Stimulated activated CD4-positive, alpha-beta T cell treated with anti-CD3 and anti-CD28 coated beads, Interleukin-12 subunit alpha, Interleukin-12 subunit beta, amount 100 ng/mL, for 24 hours (primary cell): ENCODE measurements around the gene SFT2D1.
A peak's percentile ranks its signal among the peaks of the same experiment; 100 is the strongest.
"Not testable (repeated sequence)": the region's sequence is repeated elsewhere in the genome, so short reads cannot be mapped to it uniquely, and the experiment has no call there.

ENCODE experiments used
- DNase-seq, 2 experiments: peaks; one replicate each; pipeline ENCODE4 v3.0.0-alpha.2; 2020; ENCODE audit warnings: low read depth in 2 of 2

Gene SFT2D1

GRCh38 chr6:166364456-166364855 is 22.1 kb upstream of the SFT2D1 start:
- no peak for DNase-seq

GRCh38 chr6:166362427-166362826 is 20.1 kb upstream of the SFT2D1 start:
- DNase-seq: not testable (repeated sequence)

GRCh38 chr6:166361077-166361429 is 18.7 kb upstream of the SFT2D1 start:
- no peak for DNase-seq

GRCh38 chr6:166360243-166361076 is 18.1 kb upstream of the SFT2D1 start:
- DNase-seq: no peak

GRCh38 chr6:166355552-166355951 is 13.2 kb upstream of the SFT2D1 start:
- no peak for DNase-seq

DNA sequence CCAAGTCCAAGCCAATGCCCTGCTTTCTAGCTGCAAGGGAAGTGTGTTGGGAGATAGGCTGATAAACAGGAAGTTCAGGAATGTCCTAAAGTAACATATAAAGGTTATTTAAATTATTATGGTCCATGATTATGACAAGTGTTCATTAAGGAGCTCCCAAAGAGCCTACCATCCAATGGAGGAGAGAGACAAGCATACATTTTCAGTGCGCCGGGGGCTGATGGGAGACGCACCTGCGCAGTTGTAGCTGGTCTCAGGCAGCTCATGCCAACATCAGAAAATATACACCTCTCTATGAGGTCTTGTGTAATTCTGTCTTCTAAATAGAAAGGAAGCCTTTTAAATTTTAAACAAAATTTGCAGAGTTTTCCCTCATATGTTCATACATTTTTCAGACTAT is 12.6 kb upstream of the SFT2D1 start:
- DNase-seq: no peak

- DNase-seq: no peak
These were observed 11.8 kb upstream of the SFT2D1 start for GRCh38 chr6:166354143-166354542.

DNA sequence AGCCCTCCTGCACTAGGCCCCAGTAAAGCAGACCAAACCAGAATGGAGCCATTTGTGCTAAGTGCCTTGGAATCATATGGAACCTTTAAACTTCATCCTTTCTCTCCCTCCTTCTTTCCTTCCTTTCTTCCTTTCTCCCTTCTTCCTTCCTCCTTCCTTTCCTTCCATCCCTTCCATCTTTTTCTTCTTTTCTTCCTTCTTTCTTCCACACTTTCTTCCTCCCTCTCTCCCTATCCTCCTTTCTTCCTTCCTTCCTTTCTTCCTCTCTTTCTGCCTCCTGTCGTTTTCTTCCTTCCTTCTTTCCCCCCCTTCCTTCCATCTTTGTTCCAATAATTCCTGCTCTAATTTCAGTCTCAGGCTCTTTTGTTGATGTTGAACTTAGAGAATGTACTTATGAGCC is 11.2 kb upstream of the SFT2D1 start:
- DNase-seq: no peak

DNA sequence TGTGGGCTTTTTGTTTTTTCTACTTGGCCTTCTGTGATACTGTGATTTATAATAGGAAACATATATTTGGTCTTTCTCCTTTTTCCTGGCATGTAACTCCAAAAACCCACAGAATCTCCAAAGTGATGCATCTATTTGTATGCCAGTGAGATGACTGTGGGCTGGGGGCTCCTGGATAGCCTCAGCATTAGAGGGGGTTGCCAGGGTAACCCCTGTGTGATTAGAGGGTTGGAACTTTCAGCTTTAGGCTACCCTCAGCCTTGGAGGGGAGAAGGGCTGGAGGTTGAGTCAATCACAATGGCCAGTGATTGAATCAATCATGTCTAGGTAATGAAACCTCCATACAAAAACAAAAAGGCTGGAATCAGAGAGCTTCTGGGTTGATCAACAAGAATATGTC is 10.6 kb upstream of the SFT2D1 start:
- DNase-seq: no peak

GRCh38 chr6:166351715-166352285 is 9.5 kb upstream of the SFT2D1 start:
- DNase-seq: no peak

DNA sequence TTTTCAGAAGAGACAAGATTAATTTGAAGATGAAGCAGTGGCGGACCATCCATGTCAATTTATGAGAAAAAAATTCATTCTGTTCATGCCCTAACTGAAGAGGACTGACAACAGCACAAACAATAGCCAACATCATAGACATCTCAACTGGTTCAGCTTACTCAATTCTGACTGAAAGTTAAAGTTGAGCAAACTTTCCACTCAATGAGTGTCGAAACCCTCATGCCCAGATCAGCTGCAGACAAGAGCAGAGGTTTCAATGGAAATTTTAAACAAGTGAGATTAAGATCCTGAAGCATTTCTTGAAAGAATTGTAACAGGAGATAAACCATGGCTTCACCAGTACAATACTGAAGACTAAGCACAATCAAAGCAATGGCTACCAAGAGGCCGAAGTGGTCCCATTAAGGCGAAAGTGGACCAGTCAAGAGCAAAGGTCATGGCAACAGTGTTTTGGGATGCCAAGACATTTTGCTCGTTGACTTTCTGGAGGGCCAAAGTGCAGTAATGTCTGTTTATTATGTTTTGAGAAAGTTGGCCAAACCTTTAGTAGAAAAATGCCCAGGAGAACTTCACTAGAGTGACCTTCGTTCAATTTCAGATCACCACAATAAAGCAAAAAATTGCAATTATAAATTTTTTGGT is 6.1 kb upstream of the SFT2D1 start:
- DNase-seq: no peak

GRCh38 chr6:166346965-166347364 is 4.6 kb upstream of the SFT2D1 start:
- DNase-seq: no peak

DNA sequence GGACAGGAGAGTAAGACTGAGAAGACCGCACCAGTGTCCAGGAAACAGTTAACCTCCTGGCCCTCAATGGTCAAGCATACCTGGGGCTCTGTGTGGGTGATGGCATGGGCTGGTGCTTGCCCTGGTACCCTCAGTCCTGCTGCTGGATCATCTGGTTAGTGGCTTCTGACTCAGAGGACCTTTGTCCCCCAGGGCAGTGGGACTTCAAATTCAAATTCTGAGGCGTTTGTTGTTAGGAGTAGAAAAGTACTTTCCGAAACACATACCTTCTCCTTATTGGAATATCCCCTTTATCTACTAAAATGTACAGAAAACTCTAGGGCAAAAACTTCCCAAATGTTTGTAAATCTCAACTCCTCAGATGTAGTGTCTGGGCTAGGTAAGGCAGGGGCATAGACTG is 4.1 kb upstream of the SFT2D1 start:
- no peak for DNase-seq

DNA sequence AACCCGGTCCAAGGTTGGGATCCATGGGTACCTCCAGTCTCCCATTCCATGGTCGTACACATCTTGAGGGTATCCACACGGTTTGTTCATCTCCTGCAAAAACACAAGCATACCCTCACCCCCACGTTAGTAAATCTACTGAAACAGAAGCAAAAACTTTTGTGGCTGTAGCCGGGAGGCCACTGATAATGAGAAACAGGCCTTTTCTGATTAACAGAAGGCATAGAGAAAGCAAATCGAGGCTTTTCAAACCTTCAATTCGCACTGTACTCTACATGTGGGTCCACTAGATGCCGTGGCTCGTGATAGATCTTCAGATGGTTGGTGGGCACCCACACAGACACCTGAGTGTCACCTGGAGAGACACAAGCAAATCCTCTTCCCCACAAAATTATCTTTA is 3.3 kb upstream of the SFT2D1 start:
- not testable (repeated sequence) for DNase-seq

DNA sequence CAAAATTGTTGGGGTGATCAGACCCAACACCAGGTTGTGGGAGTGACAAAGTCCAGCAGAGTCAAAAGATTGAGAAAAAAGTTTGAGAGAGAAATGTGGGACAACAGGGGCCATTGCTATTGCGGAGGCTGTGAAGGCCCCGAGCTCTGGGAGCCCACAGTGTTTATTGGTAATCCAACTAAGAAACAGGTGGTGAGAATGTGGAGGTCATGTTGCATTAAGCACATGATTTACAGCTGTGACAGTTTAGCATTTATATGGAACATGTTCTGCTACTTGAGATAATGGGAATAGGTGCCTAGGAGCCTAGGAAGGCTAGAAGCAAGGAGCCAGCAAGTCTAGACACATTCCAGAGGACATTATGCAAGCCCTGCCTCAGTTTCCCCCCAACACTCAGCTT is 2.6 kb upstream of the SFT2D1 start:
- DNase-seq: not testable (repeated sequence)

DNA sequence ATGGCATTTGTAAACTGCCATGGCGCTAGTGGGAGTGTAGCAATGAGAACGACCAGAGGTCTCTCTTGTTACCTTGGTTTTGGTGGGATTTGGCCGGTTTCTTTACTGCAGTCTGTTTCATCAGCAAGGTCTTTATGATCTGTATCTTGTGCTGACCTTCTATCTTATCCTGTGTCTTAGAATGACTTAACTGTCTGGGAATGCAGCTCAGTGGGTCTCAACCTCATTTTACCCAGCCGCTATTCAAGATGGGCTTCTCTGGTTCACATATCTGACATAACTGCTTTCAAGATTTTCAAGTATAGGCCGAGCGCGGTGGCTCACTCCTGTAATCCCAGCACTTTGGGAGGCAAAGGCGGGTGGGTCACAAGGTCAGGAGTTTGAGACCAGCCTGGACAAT is 1.9 kb upstream of the SFT2D1 start:
- DNase-seq: no peak

DNA sequence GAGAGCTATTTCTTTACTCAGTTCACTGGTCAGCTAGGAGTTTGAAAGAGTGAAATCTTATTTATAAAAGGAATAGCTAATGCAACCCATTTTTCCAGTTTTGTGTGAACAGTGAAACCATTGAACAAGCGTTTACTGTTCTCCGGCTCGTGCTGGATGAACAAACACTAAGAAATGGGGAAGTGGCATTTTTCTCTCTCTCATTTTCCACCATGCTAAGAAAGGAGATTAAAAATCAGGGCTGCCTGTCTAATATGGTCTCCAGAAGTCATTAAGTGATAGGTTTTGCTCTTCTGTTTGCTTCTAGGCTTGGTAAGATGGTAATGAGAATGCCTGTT is 774 bp upstream of the SFT2D1 start:
- no peak for DNase-seq

DNA sequence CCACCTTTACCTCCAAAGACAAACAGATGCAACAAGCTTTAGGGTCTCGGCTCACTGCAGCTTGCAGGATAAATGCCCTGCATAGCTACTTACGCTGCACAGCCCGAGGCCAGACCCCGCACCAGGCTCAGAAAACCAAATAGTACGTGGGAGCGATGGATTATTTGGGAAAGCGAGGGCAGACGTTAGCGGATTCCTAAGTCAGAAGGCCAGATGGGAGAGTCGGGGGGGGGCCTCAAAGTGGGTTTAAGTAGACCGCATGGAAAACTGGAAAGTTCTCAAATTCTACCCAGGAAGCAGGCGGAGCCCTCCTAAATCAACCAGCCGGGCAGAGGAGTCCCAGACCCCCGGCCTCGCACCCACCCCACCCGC is 382 bp downstream of the SFT2D1 start:
- DNase-seq: peak in 1 of 2 experiments; percentile 12

GRCh38 chr6:166341464-166341863 is 881 bp downstream of the SFT2D1 start:
- no peak for DNase-seq

DNA sequence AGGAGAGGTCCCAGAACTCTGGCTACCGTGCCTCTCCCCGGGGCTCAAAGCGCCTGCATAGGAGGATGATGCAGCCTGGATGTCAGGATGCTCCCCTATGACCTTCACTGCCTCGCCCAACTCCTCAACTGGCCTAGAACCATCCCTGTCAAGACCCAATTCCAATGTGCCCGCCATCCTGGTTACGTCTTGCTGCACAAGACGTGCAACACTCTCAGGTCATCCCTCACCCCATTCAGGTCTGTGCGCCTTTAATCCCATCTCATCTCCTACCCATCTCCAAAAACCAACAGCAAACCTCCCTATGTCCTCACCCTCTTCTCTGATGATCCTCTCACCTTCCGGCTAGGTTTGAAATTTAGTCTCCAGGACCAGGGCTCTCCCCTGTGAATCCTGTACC is 3.5 kb downstream of the SFT2D1 start:
- DNase-seq: no peak

DNA sequence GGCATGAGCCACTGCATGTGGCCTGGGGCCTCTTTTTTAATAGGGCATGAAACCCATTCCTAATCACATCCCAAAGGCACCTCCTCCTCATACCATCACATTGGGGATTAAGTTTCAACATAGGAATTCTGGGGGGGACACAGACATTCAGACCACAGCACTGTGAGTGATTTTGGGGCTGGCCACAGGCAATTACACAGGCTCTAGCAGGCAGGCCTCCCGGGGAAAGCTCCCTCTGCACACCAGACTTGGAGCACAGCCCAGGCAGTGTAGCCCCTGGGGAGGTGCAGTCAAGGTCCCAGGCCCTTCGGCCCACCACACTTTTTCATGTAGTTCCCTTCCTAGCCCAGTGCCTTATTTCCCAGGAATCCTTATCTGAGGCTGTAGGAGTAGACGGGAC is 5.5 kb downstream of the SFT2D1 start:
- DNase-seq: no peak

DNA sequence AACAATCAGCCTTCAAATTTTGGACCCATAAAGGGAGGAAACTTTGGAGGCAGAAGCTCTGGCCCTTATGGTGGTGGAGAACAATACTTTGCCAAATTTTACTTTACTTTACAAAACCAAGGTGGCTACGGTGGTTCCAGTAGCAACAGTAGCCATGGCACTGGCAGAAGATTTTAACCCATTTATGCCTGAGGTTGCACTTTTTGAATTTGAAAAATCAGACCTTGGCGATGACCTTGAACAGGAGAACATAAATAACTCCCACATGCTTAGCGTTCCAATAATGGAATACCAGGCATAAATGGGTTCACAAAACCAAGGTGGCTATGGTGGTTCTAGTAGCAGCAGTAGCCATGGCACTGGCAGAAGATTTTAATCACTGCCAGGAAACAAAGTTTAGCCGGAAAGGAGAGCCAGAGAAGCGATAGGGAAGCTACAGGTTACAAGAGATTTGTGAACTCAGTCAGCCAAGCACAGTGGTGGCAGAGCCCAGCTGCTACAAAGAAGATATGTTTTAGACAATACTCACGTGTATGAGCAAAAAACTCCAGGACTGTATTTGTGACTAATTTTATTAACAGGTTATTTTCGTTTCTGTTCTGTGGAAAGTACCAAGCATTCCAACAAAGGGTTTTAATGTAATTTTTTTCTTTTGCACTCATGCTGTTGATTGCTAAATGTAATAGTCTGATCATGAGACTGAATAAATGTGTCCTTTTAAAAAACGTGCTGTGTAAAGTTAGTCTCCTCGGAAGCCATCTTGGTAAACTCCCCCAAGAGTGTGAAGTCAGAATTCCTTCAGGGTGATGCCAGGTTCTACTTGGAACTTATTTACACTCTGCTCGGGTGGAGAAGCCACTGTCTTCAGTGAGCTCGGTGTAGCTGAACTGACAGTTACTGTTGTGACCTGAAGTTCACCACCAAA is 6.7 kb downstream of the SFT2D1 start:
- no peak for DNase-seq
